Endothelial cell of umbilical vein (primary cell): ENCODE measurements around the gene SPTBN4.

Source experiments
- EZH2 ChIP-seq: IDR thresholded peaks from 2 replicates; pipeline ENCODE4 v1.6.1; 2012; ENCODE audit warnings: borderline replicate concordance, low read depth, mild to moderate bottlenecking, moderate library complexity, low read length, inconsistent platforms; ENCODE audit not compliant: severe bottlenecking
- GATA2 ChIP-seq: IDR thresholded peaks from 2 replicates; pipeline ENCODE4 v1.7.0; 2011; ENCODE audit warnings: low read depth, mild to moderate bottlenecking, moderate library complexity, mixed read lengths, low read length; ENCODE audit not compliant: insufficient read length, insufficient read depth
- MYC ChIP-seq: IDR thresholded peaks from one replicate; pipeline ENCODE4 v1.6.1; 2011; ENCODE audit warnings: mild to moderate bottlenecking, low read depth, low read length
- POLR2A ChIP-seq: IDR thresholded peaks from 2 replicates; pipeline ENCODE4 v1.6.1; 2012; ENCODE audit warnings: low read depth, mild to moderate bottlenecking, control low read depth, low read length
- POLR2AphosphoS5 ChIP-seq: IDR thresholded peaks from 2 replicates; pipeline ENCODE4 v1.6.1; 2012; ENCODE audit warnings: low read depth, mild to moderate bottlenecking, control low read depth, low read length, moderate library complexity; ENCODE audit not compliant: insufficient read depth
- TF ChIP-seq, protein P1 (sequence below), 2 donors: IDR thresholded peaks; 1 replicate in 1 of 2; 2 replicates in 1 of 2; pipeline ENCODE4 v1.5.1; 2011; ENCODE audit warnings: low read length in 2 of 2, mild to moderate bottlenecking in 2 of 2, moderate library complexity in 2 of 2, control low read depth in 1 of 2, inconsistent platforms in 1 of 2, low read depth in 1 of 2; ENCODE audit not compliant: insufficient read depth in 1 of 2; ENCODE audit errors: extremely low read depth in 1 of 2
- TF ChIP-seq, protein P2 (sequence below): IDR thresholded peaks from 2 replicates; pipeline ENCODE4 v1.6.1; 2011; ENCODE audit not compliant: insufficient read depth, insufficient read length

DNA sequence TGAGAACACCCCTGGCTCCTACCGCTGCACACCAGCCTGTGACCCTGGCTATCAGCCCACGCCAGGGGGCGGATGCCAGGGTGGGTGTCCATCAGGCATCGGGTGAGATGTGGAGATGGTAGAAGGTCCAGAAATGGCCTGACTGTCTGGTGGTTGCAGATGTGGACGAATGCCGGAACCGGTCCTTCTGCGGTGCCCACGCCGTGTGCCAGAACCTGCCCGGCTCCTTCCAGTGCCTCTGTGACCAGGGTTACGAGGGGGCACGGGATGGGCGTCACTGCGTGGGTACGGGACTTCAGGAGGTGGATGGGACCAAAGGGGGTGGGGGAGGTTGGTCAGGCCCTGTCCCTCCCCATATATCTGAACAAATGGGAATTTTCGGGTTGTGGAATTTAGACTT, 150.1 kb downstream of the SPTBN4 start:
- TF ChIP-seq, protein P1, sequence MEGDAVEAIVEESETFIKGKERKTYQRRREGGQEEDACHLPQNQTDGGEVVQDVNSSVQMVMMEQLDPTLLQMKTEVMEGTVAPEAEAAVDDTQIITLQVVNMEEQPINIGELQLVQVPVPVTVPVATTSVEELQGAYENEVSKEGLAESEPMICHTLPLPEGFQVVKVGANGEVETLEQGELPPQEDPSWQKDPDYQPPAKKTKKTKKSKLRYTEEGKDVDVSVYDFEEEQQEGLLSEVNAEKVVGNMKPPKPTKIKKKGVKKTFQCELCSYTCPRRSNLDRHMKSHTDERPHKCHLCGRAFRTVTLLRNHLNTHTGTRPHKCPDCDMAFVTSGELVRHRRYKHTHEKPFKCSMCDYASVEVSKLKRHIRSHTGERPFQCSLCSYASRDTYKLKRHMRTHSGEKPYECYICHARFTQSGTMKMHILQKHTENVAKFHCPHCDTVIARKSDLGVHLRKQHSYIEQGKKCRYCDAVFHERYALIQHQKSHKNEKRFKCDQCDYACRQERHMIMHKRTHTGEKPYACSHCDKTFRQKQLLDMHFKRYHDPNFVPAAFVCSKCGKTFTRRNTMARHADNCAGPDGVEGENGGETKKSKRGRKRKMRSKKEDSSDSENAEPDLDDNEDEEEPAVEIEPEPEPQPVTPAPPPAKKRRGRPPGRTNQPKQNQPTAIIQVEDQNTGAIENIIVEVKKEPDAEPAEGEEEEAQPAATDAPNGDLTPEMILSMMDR (IDR thresholded peaks at IDR 0.05; ENCODE audit: extremely low read depth in 1 of 2, insufficient read depth in 1 of 2, low read depth in 1 of 2, low read length in 2 of 2) = no peak
- TF ChIP-seq, protein P2, sequence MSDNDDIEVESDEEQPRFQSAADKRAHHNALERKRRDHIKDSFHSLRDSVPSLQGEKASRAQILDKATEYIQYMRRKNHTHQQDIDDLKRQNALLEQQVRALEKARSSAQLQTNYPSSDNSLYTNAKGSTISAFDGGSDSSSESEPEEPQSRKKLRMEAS = no peak
- TF ChIP-seq POLR2A (no peak), POLR2AphosphoS5 (no peak), EZH2 (no peak), MYC (no peak), GATA2 (no peak)
